ENCODE data around the gene MMP1.
A peak's percentile ranks its signal among the peaks of the same experiment; 100 is the strongest.

Gene MMP1

GRCh38 chr11:102781676-102782075 lies 16.3 kb downstream of the MMP1 start:
- H3K4me2 ChIP-seq (ENCODE audit: low read length): no peak overlapping the region
- H3K4me1 ChIP-seq (ENCODE audit: control insufficient read depth, insufficient read depth, low read length): no peaks in the 10 kb centered on the region

GRCh38 chr11:102780491-102780918 lies 17.5 kb downstream of the MMP1 start, which contains the start of gene MMP10:
TSS of gene MMP10 (minus strand) at chr11:102780628. CDS start at chr11:102780591, 37 bp downstream.
- no peaks in the 10 kb centered on the region for H3K4me1 ChIP-seq (ENCODE audit: control insufficient read depth, insufficient read depth, low read length)
- H3K27me3 ChIP-seq (ENCODE audit: control insufficient read depth, insufficient read depth, low read length): peaks cover 9% of the 10 kb centered on the region
- H3K36me3 ChIP-seq (ENCODE audit: insufficient read depth, low read length): no peaks in the 10 kb centered on the region
- no peak within 1 kb of the TSS for H3K9ac ChIP-seq (ENCODE audit: low read depth, low read length)
- no peak within 1 kb of the TSS for H3K4me2 ChIP-seq (ENCODE audit: low read length)
- no peaks in the 10 kb centered on the region for H3K9me3 ChIP-seq (replicated peaks; ENCODE audit: low read length)
- no peak within 1 kb of the TSS for H3K4me3 ChIP-seq (ENCODE audit: low read length)

More at GRCh38 chr11:102781676-102782075, 16.3 kb downstream of the MMP1 start:
- H3K27me3 ChIP-seq (ENCODE audit: control insufficient read depth, insufficient read depth, low read length): peaks cover 6% of the 10 kb centered on the region
- H3K4me3 ChIP-seq (ENCODE audit: low read length): no peak overlapping the region
- H3K9me3 ChIP-seq (replicated peaks; ENCODE audit: low read length): no peaks in the 10 kb centered on the region
- H3K9ac ChIP-seq (ENCODE audit: low read depth, low read length): no peak overlapping the region
- H3K36me3 ChIP-seq (ENCODE audit: insufficient read depth, low read length): no peaks in the 10 kb centered on the region

GRCh38 chr11:102776454-102776853 lies 21.5 kb downstream of the MMP1 start:
- no peaks in the 10 kb centered on the region for H3K4me1 ChIP-seq (ENCODE audit: control insufficient read depth, insufficient read depth, low read length)
- no peak overlapping the region for H3K4me2 ChIP-seq (ENCODE audit: low read length)
- peaks cover 10% of the 10 kb centered on the region for H3K27me3 ChIP-seq (ENCODE audit: control insufficient read depth, insufficient read depth, low read length)
- H3K36me3 ChIP-seq (ENCODE audit: insufficient read depth, low read length): no peaks in the 10 kb centered on the region
- H3K9ac ChIP-seq (ENCODE audit: low read depth, low read length): no peak overlapping the region
- no peak overlapping the region for H3K4me3 ChIP-seq (ENCODE audit: low read length)
- H3K9me3 ChIP-seq (replicated peaks; ENCODE audit: low read length): no peaks in the 10 kb centered on the region

- H3K9me3 ChIP-seq (replicated peaks; ENCODE audit: low read length): no peaks in the 10 kb centered on the region
- peaks cover 17% of the 10 kb centered on the region for H3K27me3 ChIP-seq (ENCODE audit: control insufficient read depth, insufficient read depth, low read length)
- no peaks in the 10 kb centered on the region for H3K36me3 ChIP-seq (ENCODE audit: insufficient read depth, low read length)
- H3K4me1 ChIP-seq (ENCODE audit: control insufficient read depth, insufficient read depth, low read length): no peaks in the 10 kb centered on the region
- no peak overlapping the region for H3K4me2 ChIP-seq (ENCODE audit: low read length)
- H3K9ac ChIP-seq (ENCODE audit: low read depth, low read length): no peak overlapping the region
- H3K4me3 ChIP-seq (ENCODE audit: low read length): no peak overlapping the region
These were observed 24.6 kb downstream of the MMP1 start for GRCh38 chr11:102773386-102773785.

GRCh38 chr11:102771351-102771750 lies 26.6 kb downstream of the MMP1 start:
- no peaks in the 10 kb centered on the region for H3K36me3 ChIP-seq (ENCODE audit: insufficient read depth, low read length)
- no peaks in the 10 kb centered on the region for H3K4me1 ChIP-seq (ENCODE audit: control insufficient read depth, insufficient read depth, low read length)
- H3K27me3 ChIP-seq (ENCODE audit: control insufficient read depth, insufficient read depth, low read length): peaks cover 28% of the 10 kb centered on the region
- no peak overlapping the region for H3K4me2 ChIP-seq (ENCODE audit: low read length)
- no peak overlapping the region for H3K4me3 ChIP-seq (ENCODE audit: low read length)
- no peaks in the 10 kb centered on the region for H3K9me3 ChIP-seq (replicated peaks; ENCODE audit: low read length)
- H3K9ac ChIP-seq (ENCODE audit: low read depth, low read length): no peak overlapping the region

- Histone ChIP-seq H3K27me3 (ENCODE audit: control insufficient read depth, insufficient read depth, low read length) (peaks cover 32% of the 10 kb centered on the region), H3K4me3 (ENCODE audit: low read length) (no peak overlapping the region)
These were observed 27.8 kb downstream of the MMP1 start for GRCh38 chr11:102770191-102770590.

GRCh38 chr11:102767800-102768199 lies 30.2 kb downstream of the MMP1 start:
- Histone ChIP-seq H3K4me3 (ENCODE audit: low read length) (no peak overlapping the region), H3K4me2 (ENCODE audit: low read length) (no peak overlapping the region), H3K36me3 (ENCODE audit: insufficient read depth, low read length) (no peaks in the 10 kb centered on the region), H3K9me3 (replicated peaks; ENCODE audit: low read length) (no peaks in the 10 kb centered on the region), H3K27me3 (ENCODE audit: control insufficient read depth, insufficient read depth, low read length) (peaks cover 55% of the 10 kb centered on the region), H3K4me1 (ENCODE audit: control insufficient read depth, insufficient read depth, low read length) (peaks cover 2% of the 10 kb centered on the region), H3K9ac (ENCODE audit: low read depth, low read length) (no peak overlapping the region)

More at GRCh38 chr11:102770191-102770590, 27.8 kb downstream of the MMP1 start:
- Histone ChIP-seq H3K4me2 (ENCODE audit: low read length) (no peak overlapping the region), H3K36me3 (ENCODE audit: insufficient read depth, low read length) (no peaks in the 10 kb centered on the region), H3K4me1 (ENCODE audit: control insufficient read depth, insufficient read depth, low read length) (no peaks in the 10 kb centered on the region), H3K9ac (ENCODE audit: low read depth, low read length) (no peak overlapping the region), H3K9me3 (replicated peaks; ENCODE audit: low read length) (no peaks in the 10 kb centered on the region)

GRCh38 chr11:102763440-102763839 lies 34.5 kb downstream of the MMP1 start:
- peaks cover 47% of the 10 kb centered on the region for H3K27me3 ChIP-seq (ENCODE audit: control insufficient read depth, insufficient read depth, low read length)
- no peak overlapping the region for H3K9ac ChIP-seq (ENCODE audit: low read depth, low read length)
- H3K4me1 ChIP-seq (ENCODE audit: control insufficient read depth, insufficient read depth, low read length): peaks cover 27% of the 10 kb centered on the region

GRCh38 chr11:102762361-102762767 lies 35.6 kb downstream of the MMP1 start:
- Histone ChIP-seq H3K27me3 (ENCODE audit: control insufficient read depth, insufficient read depth, low read length) (peaks cover 54% of the 10 kb centered on the region), H3K4me1 (ENCODE audit: control insufficient read depth, insufficient read depth, low read length) (peaks cover 30% of the 10 kb centered on the region), H3K9me3 (replicated peaks; ENCODE audit: low read length) (no peaks in the 10 kb centered on the region), H3K9ac (ENCODE audit: low read depth, low read length) (no peak overlapping the region), H3K4me3 (ENCODE audit: low read length) (no peak overlapping the region), H3K4me2 (ENCODE audit: low read length) (no peak overlapping the region), H3K36me3 (ENCODE audit: insufficient read depth, low read length) (no peaks in the 10 kb centered on the region)

More at GRCh38 chr11:102763440-102763839, 34.5 kb downstream of the MMP1 start:
- no peak overlapping the region for H3K4me2 ChIP-seq (ENCODE audit: low read length)
- H3K36me3 ChIP-seq (ENCODE audit: insufficient read depth, low read length): no peaks in the 10 kb centered on the region
- no peak overlapping the region for H3K4me3 ChIP-seq (ENCODE audit: low read length)
- H3K9me3 ChIP-seq (replicated peaks; ENCODE audit: low read length): no peaks in the 10 kb centered on the region

- Histone ChIP-seq H3K4me2 (ENCODE audit: low read length) (no peak overlapping the region), H3K9me3 (replicated peaks; ENCODE audit: low read length) (no peaks in the 10 kb centered on the region), H3K36me3 (ENCODE audit: insufficient read depth, low read length) (no peaks in the 10 kb centered on the region), H3K4me3 (ENCODE audit: low read length) (no peak overlapping the region), H3K9ac (ENCODE audit: low read depth, low read length) (no peak overlapping the region), H3K27me3 (ENCODE audit: control insufficient read depth, insufficient read depth, low read length) (peaks cover 54% of the 10 kb centered on the region), H3K4me1 (ENCODE audit: control insufficient read depth, insufficient read depth, low read length) (peaks cover 30% of the 10 kb centered on the region)
These were observed 36.2 kb downstream of the MMP1 start for GRCh38 chr11:102761646-102762238.

GRCh38 chr11:102760344-102761035 lies 37.5 kb downstream of the MMP1 start:
- Histone ChIP-seq H3K9ac (ENCODE audit: low read depth, low read length) (no peak overlapping the region), H3K4me3 (ENCODE audit: low read length) (no peak overlapping the region), H3K36me3 (ENCODE audit: insufficient read depth, low read length) (no peaks in the 10 kb centered on the region), H3K4me2 (ENCODE audit: low read length) (peak overlapping the region; percentile 23), H3K4me1 (ENCODE audit: control insufficient read depth, insufficient read depth, low read length) (peaks cover 30% of the 10 kb centered on the region), H3K27me3 (ENCODE audit: control insufficient read depth, insufficient read depth, low read length) (peaks cover 49% of the 10 kb centered on the region), H3K9me3 (replicated peaks; ENCODE audit: low read length) (no peaks in the 10 kb centered on the region)
